ENCODE results near the gene RUFY2. TPM values are rescaled to one million over a fixed set of nuclear protein-coding genes. Genes with fewer than 3 reads are reported as not detected.

RUFY2 gene
- total RNA-seq, 4 donors from 2014 or later: 8.1 to 25.4 (median 14.0) TPM

- Histone ChIP-seq H3K4me3 (peak overlapping the region in 2 of 4 donors; percentile 0 to 81), H3K27me3 (no peaks in the 10 kb centered on the region), H3K4me1 (peaks cover 14 to 56% (median 34%) of the 10 kb centered on the region in 3 donors), H3K27ac (no peak overlapping the region), H3K9me3 (no peaks in the 10 kb centered on the region), H3K36me3 (peaks cover 7 to 40% (median 25%) of the 10 kb centered on the region in 3 donors)
- intact Hi-C loops (cut with DNase I): no loop called here
- no peak for DNase-seq
- TF ChIP-seq CTCF (IDR thresholded peaks at IDR 0.05) (no peak), POLR2A (IDR thresholded peaks at IDR 0.05) (no peak)
- WGBS, 2 donors: 49 to 52% methylated on average over 7 of the region's 7 CpGs
These were observed 70.2 kb downstream of the RUFY2 start for GRCh38 chr10:68336754-68337351.

- 2 to 3% methylated on average over 8 of the region's 8 CpGs for WGBS, 2 donors
- no peak for DNase-seq
- Histone ChIP-seq H3K9me3 (no peaks in the 10 kb centered on the region), H3K4me3 (peak overlapping the region in 3 of 4 donors; percentile 81 to 98 (median 92)), H3K4me1 (peaks cover 14 to 67% (median 42%) of the 10 kb centered on the region in 3 donors), H3K27ac (peak overlapping the region in 1 of 4 donors; percentile 100), H3K36me3 (peaks cover 2 to 20% (median 8%) of the 10 kb centered on the region in 3 donors), H3K27me3 (no peaks in the 10 kb centered on the region)
- TF ChIP-seq CTCF (IDR thresholded peaks at IDR 0.05) (no peak), POLR2A (IDR thresholded peaks at IDR 0.05) (no peak)
- intact Hi-C loops (cut with DNase I): no loop called here
These were observed 72.2 kb downstream of the RUFY2 start for GRCh38 chr10:68334672-68335467.

- TF ChIP-seq POLR2A (IDR thresholded peaks at IDR 0.05): no peak
- no peak for TF ChIP-seq CTCF (IDR thresholded peaks at IDR 0.05)
- Histone ChIP-seq H3K27me3 (no peaks in the 10 kb centered on the region), H3K4me3 (peak overlapping the region; percentile 75 to 98 (median 86)), H3K27ac (peak overlapping the region; percentile 95 to 100 (median 98)), H3K4me1 (peaks cover 17 to 72% (median 48%) of the 10 kb centered on the region in 3 donors), H3K9me3 (no peaks in the 10 kb centered on the region), H3K36me3 (peaks cover 0 to 9% (median 2%) of the 10 kb centered on the region in 3 donors)
- intact Hi-C loops (cut with DNase I): no loop called here
- whole genome bisulfite sequencing, 2 donors: 1 to 2% methylated on average over 10 of the region's 10 CpGs
- DNase-seq: no peak
These were observed 73.3 kb downstream of the RUFY2 start for GRCh38 chr10:68333440-68334431.

- Histone ChIP-seq H3K4me3 (peak overlapping the region; percentile 75 to 98 (median 86)), H3K36me3 (peaks cover 0 to 2% (median 0%) of the 10 kb centered on the region in 3 donors), H3K4me1 (peaks cover 20 to 72% (median 49%) of the 10 kb centered on the region in 3 donors), H3K27me3 (no peaks in the 10 kb centered on the region), H3K27ac (peak overlapping the region; percentile 95 to 100 (median 98)), H3K9me3 (no peaks in the 10 kb centered on the region)
- DNase-seq: no peak
- intact Hi-C loops (cut with DNase I): no loop called here
- no peak for TF ChIP-seq POLR2A (IDR thresholded peaks at IDR 0.05)
- no peak for TF ChIP-seq CTCF (IDR thresholded peaks at IDR 0.05)
- 0 to 1% methylated on average over 10 of the region's 10 CpGs for WGBS, 2 donors
These were observed 74.0 kb downstream of the RUFY2 start for GRCh38 chr10:68333058-68333395.
